Activated T-helper 1 cell treated with anti-CD3 and anti-CD28 coated beads, Interleukin-12 subunit alpha, Interleukin-12 subunit beta, Interleukin-2, Interleukin-4 antibody, amounts not matched to agents 30 ng/mL and 10 ng/mL and 1 ng/mL, durations not matched to agents 14 hours and 24 hours and 36 hours (primary cell): ENCODE results near the gene BCKDHB. TPM values are rescaled to one million over a fixed set of nuclear protein-coding genes. Genes with fewer than 3 reads are reported as not detected.

ENCODE experiments used
- total RNA-seq: library from RNA; stranded (reverse); gene quantifications from 2 replicates; pipeline ENCODE4 v1.2.3, GENCODE V29; 2022

BCKDHB gene
- total RNA-seq, 1 donor from 2014 or later, result 13.3 TPM

Other genes starting within 250 kb of the BCKDHB start
- 2.0 and 2.1 TPM in 2 replicates for gene ELOVL4, start 159.1 kb upstream of the BCKDHB start, total RNA-seq
- gene TTK, start 102.0 kb upstream of the BCKDHB start, total RNA-seq, result 22.4 and 23.5 TPM in 2 replicates